Inferior parietal cortex (tissue), 1 donor: ENCODE results near the gene CDH13.

Experiments
- DNase-seq: peaks from one replicate; pipeline ENCODE4 v3.0.0-alpha.2; 2016; ENCODE audit errors: extremely low spot score

The CDH13 gene

GRCh38 chr16:83409347-83409746, 782.6 kb downstream of the CDH13 start:
- no peak for DNase-seq

DNA sequence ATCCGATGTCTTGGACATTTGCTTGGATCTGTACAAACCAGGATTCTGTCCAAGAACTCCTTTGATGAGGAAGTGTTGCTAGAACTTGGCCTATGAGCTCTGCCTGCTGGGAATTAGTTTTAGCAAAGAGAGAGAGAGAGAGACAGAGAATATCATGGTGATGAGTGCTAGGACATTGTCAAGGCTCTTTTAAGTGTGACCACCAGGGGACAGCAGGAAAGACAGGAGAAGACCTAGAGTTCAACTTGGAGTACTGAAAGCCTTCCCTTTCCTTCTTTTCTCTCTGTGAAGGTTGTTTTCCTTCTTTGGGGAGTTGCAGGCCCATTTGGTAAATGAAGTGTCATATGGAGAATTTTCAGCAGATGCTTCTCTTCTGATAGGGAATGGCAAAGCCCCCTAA, 791.8 kb downstream of the CDH13 start:
- no peak for DNase-seq

GRCh38 chr16:83420206-83420760, 793.5 kb downstream of the CDH13 start:
- DNase-seq: no peak

DNA sequence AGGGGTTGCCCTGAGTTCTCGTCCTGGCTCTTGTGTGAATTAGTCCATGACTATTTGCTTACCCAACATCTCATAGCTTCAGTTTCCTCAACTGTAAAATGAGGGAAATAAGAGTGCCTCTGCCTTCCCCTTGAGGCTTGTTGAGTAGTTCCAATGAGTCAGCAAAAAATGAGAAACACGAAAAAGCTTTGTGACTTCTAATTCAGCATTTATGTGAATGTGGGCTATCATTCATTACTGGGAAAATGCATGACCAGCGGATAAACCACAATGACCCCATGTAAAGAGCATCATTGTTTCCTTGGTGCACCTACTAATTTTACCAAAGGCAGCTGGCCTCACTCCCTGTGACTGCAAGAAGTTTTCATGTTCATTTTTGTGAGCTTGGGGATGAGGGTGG, 806.4 kb downstream of the CDH13 start:
- DNase-seq: no peak

DNA sequence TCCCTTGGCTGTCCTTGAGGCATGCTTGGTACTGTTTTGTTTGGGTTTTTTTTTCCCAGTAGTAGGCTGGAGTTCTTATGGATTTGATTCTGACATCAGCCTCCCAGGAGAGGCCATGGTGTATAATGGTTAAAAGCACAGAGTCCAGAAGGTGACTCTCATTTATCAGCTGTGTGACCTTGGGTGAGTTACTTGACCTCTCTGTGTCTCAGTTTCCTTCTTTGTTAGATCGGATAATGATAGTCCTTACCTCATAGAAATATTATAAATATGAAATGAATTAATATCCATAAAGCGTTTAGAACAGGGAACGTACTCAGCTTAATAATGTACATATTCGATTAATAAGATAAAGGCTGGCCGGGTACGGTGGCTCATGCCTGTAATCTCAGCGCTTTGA, 810.3 kb downstream of the CDH13 start:
- no peak for DNase-seq

DNA sequence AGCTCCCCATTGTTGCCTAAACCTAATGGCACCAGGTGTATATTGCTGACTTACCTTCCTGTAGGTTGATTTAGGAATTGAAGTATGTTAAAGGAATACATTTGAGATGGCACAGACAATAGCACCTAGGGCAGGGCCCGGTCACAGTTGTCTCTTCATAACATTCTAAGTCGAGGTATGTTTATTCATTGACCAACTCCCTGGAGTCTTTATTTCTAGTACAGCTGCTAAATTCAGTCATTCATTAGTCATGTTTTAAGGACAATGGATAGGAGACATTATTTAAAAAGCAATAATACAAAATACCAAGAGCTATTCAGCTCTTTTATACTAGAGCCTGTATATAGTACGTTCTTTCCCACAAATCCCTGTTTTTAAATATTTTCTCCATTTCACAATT, 811.6 kb downstream of the CDH13 start:
- DNase-seq: no peak

DNA sequence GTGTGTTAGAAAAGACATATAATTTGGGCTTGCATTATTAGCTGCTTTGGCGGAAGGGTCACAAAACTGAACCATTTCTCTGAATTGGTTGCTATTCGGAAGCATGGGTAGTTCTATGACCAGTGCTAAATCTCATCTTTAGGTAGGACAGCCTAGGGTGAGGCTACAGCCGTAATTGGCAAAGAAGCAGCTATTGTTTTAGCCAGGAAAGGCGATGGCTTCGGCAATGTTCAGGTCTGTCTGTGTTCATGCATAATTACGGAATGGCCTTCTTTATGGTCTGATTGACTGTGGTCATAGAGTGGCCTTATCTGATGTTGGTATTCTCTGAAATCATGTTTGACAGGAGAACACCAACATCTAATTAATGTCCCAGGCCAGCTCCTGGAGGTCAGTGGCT, 812.6 kb downstream of the CDH13 start:
- no peak for DNase-seq

DNA sequence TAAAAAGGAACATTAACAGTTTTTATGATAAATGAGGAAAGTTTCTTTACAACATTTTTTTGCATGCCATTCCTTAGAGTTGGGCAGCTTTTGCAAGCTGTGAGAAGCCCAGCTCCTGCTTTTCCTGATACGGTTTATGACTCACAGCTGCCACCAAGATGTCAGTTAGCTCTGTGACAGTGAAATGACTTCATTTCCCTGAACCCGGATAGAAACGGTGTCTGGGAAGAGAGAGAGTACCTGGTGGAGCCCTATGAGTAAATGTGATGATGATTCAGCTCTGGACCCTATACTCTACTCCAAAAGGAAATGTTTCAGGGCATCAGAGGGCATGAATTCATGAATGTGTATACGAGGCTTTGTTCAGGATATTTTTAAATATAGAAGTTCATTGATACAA, 814.7 kb downstream of the CDH13 start:
- DNase-seq: peak; percentile 22

DNA sequence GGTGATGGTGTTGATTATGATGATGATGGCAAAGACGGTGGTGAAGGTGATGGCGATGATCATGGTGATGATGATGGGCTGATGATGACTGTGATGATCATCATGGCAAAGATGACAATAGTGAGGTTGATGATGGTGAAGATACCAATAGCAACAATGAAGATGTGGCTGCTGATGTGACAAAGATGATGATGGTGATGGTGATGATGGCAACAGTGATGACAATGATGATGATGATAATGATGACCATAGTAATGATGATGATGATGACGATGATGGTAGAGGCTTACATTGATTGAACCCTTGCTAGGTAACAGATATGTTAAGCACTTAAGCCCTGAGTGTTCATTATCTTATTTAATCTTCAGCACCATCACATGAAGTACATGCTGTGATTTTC, 817.2 kb downstream of the CDH13 start:
- no peak for DNase-seq

- DNase-seq: no peak
Observed at GRCh38 chr16:83447560-83447959, 820.8 kb downstream of the CDH13 start.

- DNase-seq: no peak
Observed at GRCh38 chr16:83449861-83450260, 823.1 kb downstream of the CDH13 start.

- DNase-seq: no peak
Observed at GRCh38 chr16:83453977-83454376, 827.2 kb downstream of the CDH13 start.

DNA sequence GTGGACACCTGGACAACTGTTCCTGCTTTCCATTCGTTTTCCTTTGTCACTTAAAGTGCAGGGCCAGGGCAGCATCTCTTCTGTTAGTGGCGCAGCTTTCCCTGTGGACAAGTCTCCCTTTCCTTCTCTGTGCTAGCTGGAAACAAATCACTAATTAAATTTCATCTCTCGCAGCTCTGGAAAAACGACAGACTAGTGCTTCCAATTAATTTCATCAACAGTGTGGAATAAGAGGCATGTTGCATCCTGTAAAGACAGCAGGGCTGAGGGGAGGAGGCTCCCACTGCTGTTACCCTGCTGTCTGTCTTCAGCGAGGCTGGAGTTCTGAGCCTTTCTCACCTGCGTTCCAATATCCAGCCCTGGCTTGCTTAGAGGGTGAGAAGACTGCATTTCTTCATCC, 828.9 kb downstream of the CDH13 start:
- no peak for DNase-seq

- no peak for DNase-seq
Observed at GRCh38 chr16:83456934-83457333, 830.2 kb downstream of the CDH13 start.

DNA sequence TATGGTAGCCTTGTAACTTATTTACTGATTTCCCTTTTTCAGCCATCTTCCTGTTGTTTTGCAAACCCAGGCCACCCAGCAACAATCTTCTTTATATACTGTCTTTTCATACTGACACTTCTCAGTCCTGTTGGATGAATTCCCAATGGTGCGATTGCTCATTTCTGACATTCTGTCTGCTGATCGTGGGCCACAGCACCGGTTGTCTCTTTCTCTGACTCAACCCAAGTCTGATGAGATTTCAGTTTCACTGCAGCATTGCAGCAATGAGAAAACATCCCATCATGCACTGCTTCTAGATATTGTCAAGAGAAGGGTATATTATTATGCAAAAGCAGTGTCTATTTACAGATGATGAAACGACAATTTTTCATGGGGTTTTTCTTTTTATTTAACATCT, 831.8 kb downstream of the CDH13 start:
- DNase-seq: peak; percentile 29

GRCh38 chr16:83464991-83465390, 838.2 kb downstream of the CDH13 start:
- DNase-seq: no peak

GRCh38 chr16:83470416-83470815, 843.6 kb downstream of the CDH13 start:
- no peak for DNase-seq

DNA sequence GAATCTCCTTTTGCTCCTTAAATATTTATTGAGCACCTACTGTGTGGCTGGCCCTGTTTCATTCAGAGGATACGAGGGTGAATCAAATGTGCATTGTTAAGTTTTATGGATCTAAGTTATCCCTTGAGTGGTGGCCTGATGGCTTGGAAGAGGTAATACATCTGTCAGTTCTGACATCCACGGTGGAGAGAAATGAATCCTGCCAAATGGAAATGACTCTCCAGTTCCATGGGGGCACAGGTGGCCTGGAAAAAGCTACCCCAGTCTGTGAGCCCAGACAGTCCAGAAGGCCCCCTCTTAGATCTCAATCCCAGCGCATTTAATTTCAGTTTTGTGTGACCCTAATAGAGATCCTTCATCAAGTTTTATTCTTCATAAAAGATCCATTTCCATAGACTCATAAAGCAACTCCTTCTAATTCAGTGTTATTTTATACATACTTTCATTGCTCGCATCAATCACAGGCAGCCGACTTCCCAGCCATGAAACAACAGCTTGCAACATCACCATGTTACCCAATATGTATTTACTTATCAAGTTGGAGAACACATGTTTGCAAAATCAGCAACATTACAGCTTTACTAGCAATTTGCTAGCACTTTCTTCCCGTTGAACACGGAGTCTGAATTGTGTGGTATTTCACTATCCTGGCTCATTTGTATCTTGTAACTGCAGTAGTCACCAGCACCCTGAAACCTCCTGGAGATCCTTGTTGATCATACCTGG, 846.2 kb downstream of the CDH13 start:
- no peak for DNase-seq

GRCh38 chr16:83473926-83474650, 847.3 kb downstream of the CDH13 start:
- DNase-seq: no peak

GRCh38 chr16:83475108-83475507, 848.3 kb downstream of the CDH13 start:
- no peak for DNase-seq

DNA sequence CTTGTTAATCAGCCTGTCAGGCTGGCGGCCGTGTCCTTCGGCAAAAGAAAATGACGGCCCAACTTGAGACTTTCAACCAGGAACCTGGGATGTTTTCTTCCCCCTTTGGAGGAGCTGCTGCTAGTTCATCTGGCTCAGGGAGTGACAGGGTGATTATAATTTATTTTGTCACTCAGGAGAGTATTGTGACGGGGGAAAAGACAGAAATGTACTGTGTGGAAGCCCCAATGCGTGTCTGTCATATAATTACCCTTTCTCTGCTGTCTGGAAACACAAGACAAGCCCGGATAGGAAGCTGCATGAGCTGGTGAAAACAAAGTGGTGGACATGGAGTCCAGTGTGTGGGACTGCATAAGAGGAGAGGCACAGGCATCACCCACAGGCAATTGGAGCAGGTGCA, 854.8 kb downstream of the CDH13 start:
- DNase-seq: no peak

DNA sequence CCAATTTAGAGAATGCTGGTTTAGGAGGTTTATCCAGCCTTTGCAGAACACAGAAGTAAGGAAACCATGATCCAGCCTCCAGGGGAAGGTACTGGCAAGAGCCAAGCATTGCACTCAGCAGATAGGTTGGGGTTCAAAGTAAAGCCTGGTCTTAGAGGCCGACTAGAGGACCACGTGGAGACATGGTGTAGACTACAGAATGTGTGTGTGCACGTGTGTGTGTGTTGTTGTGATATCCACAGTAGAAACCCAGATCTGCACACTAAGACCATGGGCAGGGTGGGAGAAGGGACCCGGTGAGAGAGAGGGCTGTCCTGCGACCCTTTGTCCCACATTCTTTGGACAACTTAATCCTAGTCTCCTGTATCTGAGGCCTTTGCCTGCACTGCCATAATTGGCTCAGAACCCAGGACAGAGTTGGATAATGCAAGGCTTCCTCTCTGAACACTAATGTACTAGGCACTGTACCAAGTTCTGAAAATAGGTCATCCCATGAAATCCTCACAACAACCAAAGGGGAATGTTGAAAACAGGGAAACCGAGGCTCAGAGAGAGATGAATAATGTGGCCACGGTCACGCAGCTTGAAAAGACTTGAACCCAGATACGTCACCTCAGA, 855.9 kb downstream of the CDH13 start:
- no peak for DNase-seq

DNA sequence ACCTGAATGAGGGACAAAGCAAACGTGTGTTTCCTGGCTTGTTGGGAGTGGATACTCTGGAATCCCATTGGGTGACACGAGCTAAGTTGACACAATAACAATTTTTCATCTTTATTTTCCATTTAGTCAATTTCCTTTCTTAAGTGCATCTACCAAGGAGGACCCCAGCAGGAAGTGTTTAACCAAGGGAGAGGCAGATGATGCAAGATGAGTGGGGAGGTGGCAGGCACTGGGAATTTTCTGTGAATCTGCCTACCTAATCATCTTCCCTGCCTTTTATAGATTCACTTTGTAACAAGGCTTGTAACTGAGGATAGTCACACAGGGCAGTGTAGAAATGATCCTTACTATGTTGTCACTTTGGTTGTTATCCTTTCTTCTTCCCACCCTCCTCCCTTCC, 863.3 kb downstream of the CDH13 start:
- DNase-seq: no peak
